H7 (cell line): ENCODE results near the gene KDM4C. TPM values are rescaled to one million over a fixed set of nuclear protein-coding genes. Genes with fewer than 3 reads are reported as not detected.
A peak's percentile ranks its signal among the peaks of the same experiment; 100 is the strongest.

Source experiments
- DNase-seq: peaks from one replicate; pipeline ENCODE4 v3.0.0; 2012
- H3K27me3 ChIP-seq: 2 replicates; pipeline ENCODE4 v1.6.0; 2011; ENCODE audit warnings: mild to moderate bottlenecking, low read length; ENCODE audit not compliant: control insufficient read depth, insufficient read depth
- H3K36me3 ChIP-seq: replicated peaks from 2 replicates; pipeline ENCODE4 v1.5.1; 2011; ENCODE audit warnings: low read length; ENCODE audit not compliant: control insufficient read depth, insufficient read depth
- H3K4me3 ChIP-seq: 2 replicates; pipeline ENCODE4 v1.5.1; 2011; ENCODE audit warnings: low read depth, mild to moderate bottlenecking, control low read depth, low read length, moderate library complexity; ENCODE audit not compliant: insufficient read depth
- total RNA-seq: library from RNA; depleted of rRNA; stranded (reverse); fragments of >200 nt; shearing (Covaris generic); gene quantifications from 2 replicates; pipeline ENCODE4 v1.2.3, GENCODE V29; 2014

KDM4C gene
- total RNA-seq, 1 experiment from 2014 or later = 20.9 TPM

DNA sequence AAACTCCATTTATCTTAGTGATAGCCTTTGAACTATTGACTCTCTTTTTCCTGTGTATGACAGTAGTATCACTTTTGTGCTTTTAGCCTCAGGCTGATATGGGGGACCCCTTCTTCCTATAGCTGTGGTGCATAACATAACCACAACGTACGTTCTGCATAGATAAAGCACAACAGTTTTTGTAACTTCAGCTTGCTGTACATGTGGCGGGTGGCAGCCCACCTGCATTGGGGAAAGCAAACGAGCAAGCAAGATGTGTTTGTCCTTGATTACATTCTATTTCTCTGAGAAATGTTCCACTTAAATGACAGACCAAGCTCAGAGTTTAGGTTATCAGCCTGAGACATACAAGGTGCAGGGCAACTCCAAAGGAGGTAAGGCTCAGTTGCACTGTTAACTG lies 309.4 kb downstream of the KDM4C start:
- H3K27me3 ChIP-seq = no peaks in the 10 kb centered on the region
- no peak overlapping the region for H3K4me3 ChIP-seq
- no peak for DNase-seq
- H3K36me3 ChIP-seq = no peaks in the 10 kb centered on the region

DNA sequence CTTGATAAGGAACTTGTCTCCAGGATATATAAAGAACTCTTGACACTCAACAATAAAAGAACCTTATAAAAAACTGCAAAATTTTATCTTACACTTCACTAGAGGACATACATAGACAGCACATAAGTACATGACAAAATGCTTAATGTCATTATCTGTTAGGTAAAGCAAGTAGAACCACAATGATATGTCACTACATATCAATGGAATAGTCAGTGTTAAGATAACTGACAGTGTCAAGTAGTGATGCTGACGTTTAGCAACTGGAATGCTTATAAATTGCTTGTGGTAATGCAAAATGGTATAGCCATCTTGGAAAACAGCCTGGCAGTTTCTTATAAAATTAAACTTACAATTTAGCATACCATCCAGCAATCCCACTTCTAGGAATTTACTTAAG lies 314.1 kb downstream of the KDM4C start:
- Histone ChIP-seq H3K27me3 (no peaks in the 10 kb centered on the region), H3K36me3 (no peaks in the 10 kb centered on the region), H3K4me3 (no peak overlapping the region)
- DNase-seq = no peak

DNA sequence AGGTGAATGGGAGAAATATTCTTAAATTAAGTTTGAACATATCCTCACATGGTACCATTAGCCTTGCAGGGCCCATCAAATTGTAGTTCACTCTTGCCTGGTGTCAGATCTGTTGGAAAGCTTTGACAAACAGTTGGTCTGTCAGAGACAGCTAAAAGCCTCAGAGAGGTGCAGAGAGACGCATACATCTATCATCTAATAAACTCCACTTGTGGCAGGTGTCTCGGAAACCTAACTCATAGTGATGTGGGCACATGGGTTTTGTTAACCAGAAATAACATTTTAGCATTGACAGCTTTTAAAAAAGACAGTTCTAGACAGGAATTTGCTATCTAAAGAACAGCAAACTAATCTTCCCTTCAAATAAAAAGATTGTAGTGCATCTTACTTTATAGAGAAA lies 315.9 kb downstream of the KDM4C start:
- H3K36me3 ChIP-seq = no peaks in the 10 kb centered on the region
- DNase-seq = no peak

DNA sequence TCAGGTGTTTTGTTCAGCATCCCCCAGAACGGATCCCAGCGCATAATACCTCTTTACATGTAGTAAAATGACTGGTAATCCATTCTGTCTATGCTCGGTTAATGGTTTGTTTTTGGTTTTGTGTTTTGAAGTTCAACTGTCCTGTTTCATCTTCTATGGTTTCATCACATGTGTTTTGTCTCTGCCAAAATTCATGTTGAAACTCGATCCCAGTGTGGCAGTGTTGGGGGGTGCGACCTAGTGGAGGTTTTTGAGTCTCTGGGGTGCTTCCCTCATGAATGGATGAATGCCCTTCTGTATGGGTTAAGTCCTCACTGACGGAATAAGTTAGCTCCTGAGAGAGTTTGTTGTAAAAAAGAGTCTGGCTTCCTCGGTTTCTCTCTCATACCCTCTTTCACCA lies 317.4 kb downstream of the KDM4C start:
- Histone ChIP-seq H3K36me3 (no peaks in the 10 kb centered on the region), H3K27me3 (no peaks in the 10 kb centered on the region), H3K4me3 (no peak overlapping the region)
- DNase-seq = no peak

More for the DNA sequence above, 315.9 kb downstream of the KDM4C start:
- Histone ChIP-seq H3K4me3 (no peak overlapping the region), H3K27me3 (no peaks in the 10 kb centered on the region)

DNA sequence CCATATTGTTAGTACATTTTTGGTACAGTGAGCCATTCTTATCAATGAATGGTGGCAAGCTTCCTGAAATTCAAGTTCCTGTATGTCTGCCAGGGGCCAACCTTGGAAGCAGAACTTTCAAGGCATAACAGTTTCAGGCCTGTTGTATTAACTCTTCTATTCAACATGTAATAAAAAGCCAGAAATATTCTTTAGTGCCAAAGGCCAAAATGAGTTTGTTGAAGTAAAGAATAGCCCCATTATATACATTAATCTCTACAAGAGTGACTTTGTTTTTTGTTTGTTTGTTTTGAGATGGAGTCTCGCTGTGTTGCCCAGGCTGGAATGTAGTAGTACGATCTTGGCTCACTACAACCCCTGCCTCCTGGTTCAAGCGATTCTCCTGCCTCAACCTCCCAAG lies 321.3 kb downstream of the KDM4C start:
- H3K4me3 ChIP-seq = no peak overlapping the region
- no peaks in the 10 kb centered on the region for H3K27me3 ChIP-seq
- H3K36me3 ChIP-seq = no peaks in the 10 kb centered on the region
- no peak for DNase-seq

DNA sequence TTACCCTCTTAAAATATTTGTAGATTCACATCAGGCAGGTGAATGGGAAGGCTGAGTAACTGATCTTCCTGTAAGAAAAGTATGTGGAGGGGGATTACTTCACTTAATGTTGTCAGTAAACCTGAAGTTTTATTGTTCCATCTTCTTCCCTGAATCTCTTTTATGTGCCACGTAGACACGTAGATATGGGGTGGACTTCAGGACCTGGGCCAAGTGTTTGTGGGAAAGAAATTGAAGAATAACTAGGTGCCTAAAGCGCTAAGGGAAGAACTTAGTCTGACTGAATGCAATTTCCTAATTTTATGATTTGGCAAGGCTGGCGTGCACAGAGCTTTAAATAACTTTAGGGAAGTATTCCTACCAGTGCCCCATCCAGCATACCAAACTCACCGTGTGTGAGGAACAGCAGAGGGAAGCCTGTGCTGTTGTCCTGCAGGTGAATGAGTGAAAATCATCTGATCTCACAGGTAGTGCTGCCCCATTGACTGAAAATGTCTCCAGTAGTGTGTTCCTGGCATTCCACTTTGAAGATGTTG lies 323.4 kb downstream of the KDM4C start:
- DNase-seq = no peak
- Histone ChIP-seq H3K27me3 (no peaks in the 10 kb centered on the region), H3K36me3 (no peaks in the 10 kb centered on the region), H3K4me3 (no peak overlapping the region)

DNA sequence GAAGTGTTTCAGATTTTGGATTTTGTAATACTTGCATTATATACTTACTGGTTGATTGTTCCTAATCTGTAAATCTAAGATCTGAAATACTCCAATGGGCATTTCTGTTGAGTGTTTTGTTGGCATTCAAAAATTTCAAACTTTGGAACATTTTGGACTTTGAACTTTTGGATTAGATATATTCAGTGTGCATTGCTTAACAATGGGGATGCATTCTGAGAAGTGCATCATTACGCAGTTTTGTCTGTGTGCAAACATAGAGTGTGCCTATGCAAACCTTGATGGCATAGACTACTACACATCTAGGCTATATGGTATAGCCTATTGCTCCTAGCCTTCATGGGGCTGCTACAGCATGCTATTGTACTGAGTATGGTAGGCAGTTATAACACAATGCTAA lies 325.4 kb downstream of the KDM4C start:
- H3K36me3 ChIP-seq = no peaks in the 10 kb centered on the region
- no peak overlapping the region for H3K4me3 ChIP-seq
- no peak for DNase-seq
- H3K27me3 ChIP-seq = no peaks in the 10 kb centered on the region

DNA sequence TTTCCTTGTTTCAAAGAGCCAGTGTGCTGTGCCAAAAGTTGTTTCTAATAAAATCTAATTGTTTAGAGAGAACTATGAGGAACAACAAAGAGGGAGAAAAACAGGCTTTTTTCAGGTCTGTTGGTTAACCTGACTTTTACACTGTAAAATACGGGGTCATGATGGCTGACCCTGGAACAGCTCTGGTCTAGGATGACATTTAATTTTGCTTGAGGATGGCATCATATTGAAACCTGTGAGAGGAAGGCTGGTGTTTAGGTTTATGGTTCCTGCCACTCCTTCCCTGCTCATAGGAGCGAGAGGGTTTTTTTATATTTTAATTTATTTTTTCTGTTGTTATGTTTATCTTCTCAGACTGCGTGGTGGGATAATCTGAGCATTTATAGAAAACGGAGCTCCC lies 327.6 kb downstream of the KDM4C start:
- DNase-seq = no peak
- Histone ChIP-seq H3K27me3 (no peaks in the 10 kb centered on the region), H3K4me3 (no peak overlapping the region), H3K36me3 (no peaks in the 10 kb centered on the region)

DNA sequence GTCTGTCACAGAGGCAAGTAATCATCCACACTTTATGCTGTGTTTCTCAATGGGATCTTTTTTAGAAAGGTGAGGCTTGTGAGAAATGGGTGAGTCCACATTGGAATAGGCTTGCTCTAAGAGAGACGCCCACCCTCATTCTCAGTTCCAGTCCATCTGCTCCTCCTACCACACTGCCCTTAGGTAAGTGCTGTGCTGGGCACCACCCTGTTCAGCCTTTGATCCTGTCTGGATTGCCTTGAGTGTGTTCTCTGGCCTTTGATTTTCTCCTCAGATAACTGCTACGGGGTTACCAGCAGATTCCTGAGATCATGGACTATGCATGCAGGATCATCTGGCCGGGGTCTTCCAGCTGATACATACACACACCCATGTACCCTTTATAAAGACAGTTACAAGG lies 328.6 kb downstream of the KDM4C start:
- no peaks in the 10 kb centered on the region for H3K36me3 ChIP-seq

DNA sequence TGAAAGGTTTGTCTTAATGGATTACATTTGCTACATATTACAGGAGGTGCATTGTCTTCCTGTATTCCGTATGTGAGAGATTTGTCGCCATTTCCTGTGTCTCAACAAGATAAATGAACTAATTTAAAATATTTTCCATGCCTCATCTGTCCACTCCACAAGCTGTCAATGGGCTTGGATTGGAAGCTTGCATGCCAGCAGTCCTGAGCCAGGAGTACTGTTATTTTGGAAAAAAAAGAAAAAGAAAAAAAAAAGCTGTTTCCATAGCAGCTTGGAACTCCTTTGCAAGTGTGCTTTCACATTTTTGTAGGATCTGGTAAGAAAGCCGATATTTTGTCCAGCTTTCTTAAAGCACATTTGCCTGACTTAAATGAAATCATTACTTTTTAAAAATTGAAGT lies 330.8 kb downstream of the KDM4C start:
- DNase-seq = no peak
- Histone ChIP-seq H3K36me3 (no peaks in the 10 kb centered on the region), H3K27me3 (no peaks in the 10 kb centered on the region), H3K4me3 (no peak overlapping the region)

More for the DNA sequence above, 328.6 kb downstream of the KDM4C start:
- Histone ChIP-seq H3K4me3 (no peak overlapping the region), H3K27me3 (no peaks in the 10 kb centered on the region)
- no peak for DNase-seq

DNA sequence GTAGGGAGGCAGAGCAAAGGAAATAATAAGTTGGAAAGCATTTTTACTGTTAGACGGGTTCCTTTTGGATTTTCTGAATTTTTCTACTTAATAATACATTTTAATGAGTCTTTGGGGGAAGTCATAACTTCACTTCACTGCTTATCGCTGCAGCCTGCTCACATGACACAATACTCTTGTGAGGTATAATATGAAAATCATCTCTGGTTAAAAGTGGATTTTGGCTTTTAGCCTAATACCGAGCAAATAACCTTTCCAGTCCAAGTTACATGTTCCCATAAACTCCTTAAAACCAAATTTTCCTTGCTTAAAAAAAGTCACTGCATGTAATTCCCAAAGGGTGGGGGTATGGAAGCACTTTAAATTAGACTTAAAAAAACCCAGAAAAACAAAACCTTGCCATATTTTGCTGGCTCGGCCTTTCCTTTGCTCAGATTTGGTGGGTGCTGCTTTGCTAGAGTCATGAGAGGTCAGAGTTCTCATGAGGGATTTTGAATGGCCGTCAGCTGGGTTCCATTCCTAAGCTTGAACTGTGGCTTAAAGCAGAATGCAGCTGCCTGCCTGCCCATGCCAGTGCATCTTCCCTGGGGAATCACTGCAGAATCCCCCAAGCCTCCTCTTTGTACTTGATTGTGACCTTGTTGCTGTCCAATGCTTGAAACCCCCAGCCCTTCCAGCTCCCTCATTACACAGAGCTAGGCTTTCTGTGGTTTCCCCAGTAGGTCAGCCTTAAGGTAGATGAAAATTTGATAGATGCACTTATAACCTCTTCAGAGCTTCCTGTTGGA lies 331.8 kb downstream of the KDM4C start:
- no peaks in the 10 kb centered on the region for H3K27me3 ChIP-seq
- H3K4me3 ChIP-seq = no peak overlapping the region
- H3K36me3 ChIP-seq = no peaks in the 10 kb centered on the region
- DNase-seq = peak; percentile 13

DNA sequence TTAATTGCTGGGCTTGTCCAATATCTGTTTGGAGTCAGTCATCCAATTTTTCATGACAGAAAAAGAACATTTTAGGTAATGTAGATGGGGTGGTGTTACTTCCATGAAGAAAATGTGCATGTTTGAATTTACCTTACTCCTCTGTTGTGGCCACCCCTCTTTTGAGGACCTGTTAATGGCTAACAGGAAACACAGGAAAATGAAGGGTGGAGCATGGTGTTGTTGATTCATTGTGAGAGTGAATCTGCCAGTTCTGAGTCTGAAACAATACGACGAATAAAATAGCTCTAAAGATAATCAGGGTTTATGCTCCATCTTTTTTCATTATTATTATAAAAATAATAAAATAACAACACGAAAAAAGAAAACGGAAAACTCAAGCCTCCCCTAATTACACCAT lies 335.3 kb downstream of the KDM4C start:
- Histone ChIP-seq H3K4me3 (no peak overlapping the region), H3K36me3 (no peaks in the 10 kb centered on the region), H3K27me3 (no peaks in the 10 kb centered on the region)
- no peak for DNase-seq

DNA sequence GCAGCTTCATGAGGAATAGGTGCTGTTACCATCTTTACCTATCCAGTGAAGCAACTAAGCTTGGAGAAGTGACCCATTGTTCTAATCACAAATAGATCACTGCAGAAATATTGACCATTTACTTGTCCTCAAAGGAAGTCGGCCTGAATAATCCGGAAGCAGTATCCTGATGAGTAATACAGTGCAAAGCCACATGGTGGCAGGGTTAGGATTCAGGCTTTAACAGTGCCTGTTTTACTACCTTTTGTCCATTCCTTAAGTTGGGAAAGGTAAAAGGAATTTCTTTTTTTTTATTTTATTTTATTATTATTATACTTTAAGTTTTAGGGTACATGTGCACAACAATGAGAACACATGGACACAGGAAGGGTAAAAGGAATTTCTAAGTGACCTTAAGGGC lies 336.3 kb downstream of the KDM4C start:
- DNase-seq = peak; percentile 24
- Histone ChIP-seq H3K27me3 (no peaks in the 10 kb centered on the region), H3K4me3 (no peak overlapping the region), H3K36me3 (no peaks in the 10 kb centered on the region)

DNA sequence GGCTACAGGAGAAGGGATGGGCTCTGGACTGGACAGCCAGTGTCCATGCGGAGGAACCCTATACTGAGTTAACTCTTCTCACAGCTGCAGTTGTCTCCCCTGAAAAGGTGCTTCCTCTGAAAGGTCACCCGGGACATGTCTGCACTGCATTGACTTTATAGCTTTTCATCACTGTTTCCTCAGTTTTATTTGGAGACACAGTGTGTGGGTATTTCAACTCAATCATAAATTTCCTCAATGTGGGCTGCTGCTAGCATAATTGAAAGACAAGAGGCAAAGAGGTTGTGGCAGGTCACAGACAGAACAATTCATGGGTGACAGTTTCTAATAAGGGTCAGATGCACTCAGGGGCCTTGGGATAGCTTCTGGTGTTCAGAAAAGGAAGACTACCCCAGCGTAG lies 336.8 kb downstream of the KDM4C start:
- DNase-seq = no peak
- Histone ChIP-seq H3K4me3 (no peak overlapping the region), H3K27me3 (no peaks in the 10 kb centered on the region), H3K36me3 (no peaks in the 10 kb centered on the region)

DNA sequence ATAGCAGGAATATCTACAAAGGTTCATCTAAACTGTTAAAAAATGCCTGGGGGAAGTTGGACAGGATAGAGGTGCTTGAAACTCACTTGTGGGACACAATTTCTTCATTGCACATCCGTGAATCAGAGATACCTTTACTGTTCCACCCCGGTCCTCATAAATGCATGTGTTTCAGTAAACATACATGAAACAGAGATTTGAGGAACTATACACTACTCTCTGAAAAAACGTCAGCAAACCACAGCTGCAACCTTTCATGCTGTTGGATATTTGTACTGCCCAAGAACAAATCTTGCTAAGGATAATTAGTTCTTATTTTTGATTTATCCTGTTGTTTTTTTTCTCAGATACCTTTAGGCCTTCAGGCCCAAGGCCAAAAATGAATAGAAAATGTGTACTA lies 337.3 kb downstream of the KDM4C start:
- no peak overlapping the region for H3K4me3 ChIP-seq
- no peak for DNase-seq
- H3K27me3 ChIP-seq = no peaks in the 10 kb centered on the region
- H3K36me3 ChIP-seq = no peaks in the 10 kb centered on the region
